Measurements from ENCODE around the gene CORO1A. TPM values are rescaled to one million over a fixed set of nuclear protein-coding genes. Genes with fewer than 3 reads are reported as not detected.
"Not testable (repeated sequence)": the region's sequence is repeated elsewhere in the genome, so short reads cannot be mapped to it uniquely, and the experiment has no call there.

The CORO1A gene
- total RNA-seq, result 1,841 and 1,902 TPM in 2 replicates

DNA sequence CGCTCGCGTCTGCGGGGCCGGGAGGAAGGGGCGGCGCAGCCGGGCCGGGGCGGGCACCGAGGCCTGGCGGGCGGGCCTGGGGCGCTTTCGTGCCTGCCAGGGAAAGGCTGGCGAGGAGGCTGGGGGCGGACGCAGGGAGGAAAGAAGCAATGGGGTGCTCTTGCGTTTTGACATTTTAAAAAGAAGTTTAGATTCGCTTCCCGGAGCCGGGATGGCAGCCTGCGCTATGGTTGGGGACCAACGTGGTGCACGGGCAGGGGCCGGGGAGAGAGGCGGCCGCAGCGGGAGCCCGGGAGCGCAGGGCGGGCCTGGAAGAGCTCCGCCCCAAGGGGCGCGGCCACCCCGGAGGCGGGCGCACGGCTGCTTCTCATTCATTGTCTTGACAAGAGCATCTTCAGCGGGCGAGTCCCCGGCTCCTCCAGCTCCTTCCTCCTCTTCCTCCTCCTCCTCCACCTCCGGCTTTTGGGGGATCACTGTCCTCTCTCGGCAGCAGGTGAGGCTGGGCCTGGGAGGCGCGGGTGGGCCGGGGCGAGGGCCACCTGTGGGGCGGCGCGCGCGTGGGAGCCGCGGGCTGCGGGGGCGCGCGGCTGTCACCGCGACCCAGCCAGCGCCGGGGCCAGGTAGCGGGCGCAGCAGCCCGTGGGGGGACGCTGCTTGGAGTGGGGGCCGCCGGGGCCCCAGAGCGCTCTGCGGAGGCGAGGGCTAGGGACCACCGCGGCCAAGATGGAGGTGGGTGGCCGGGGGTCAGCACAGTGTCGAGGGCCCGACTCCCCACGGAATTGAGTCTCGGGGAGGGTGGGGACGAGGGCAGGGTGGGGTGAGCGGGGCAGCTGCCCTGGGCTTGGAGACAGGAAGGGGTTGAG lies at the start of gene CORO1A:
Gene CORO1A (plus strand): TSS at position 370 of the 863 bp plus-strand sequence. CDS start 1,608 bp downstream, outside the sequence.
- intact Hi-C loops (cut with micrococcal nuclease), result no loop called here

- intact Hi-C loops (cut with micrococcal nuclease), result no loop called here
These were observed 46.3 kb upstream of the CORO1A start for GRCh38 chr16:30136971-30137605.

- intact Hi-C loops (cut with micrococcal nuclease), result no loop called here
These were observed 45.5 kb upstream of the CORO1A start for GRCh38 chr16:30137897-30138296.

GRCh38 chr16:30139583-30140481 lies 43.6 kb upstream of the CORO1A start:
- intact Hi-C loops (cut with micrococcal nuclease), result no loop called here

DNA sequence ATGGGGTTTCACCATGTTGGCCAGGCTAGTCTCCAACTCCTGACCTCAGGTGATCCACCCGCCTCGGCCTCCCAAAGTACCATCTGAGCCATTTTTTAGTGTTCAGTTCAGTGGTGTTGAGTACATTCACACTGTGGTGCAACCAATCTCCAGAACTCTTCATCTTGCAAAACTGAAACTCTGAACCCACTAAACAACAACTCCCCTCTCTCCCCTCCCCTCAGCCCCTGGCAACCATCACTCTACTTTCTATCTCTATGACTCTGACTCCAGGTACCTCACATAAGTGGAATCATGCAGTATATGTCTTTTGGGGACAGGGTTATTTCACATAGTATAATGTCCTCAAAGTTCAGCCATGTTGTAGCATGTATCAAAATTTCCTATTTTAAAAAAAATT lies 41.7 kb upstream of the CORO1A start:
- intact Hi-C loops (cut with micrococcal nuclease), result no loop called here

GRCh38 chr16:30142672-30143346 lies 40.6 kb upstream of the CORO1A start:
- intact Hi-C loops (cut with micrococcal nuclease), result no loop called here

- intact Hi-C loops (cut with micrococcal nuclease), result no loop called here
These were observed 40.1 kb upstream of the CORO1A start for GRCh38 chr16:30143347-30143702.

- intact Hi-C loops (cut with micrococcal nuclease), result no loop called here
These were observed 39.4 kb upstream of the CORO1A start for GRCh38 chr16:30144017-30144416.

DNA sequence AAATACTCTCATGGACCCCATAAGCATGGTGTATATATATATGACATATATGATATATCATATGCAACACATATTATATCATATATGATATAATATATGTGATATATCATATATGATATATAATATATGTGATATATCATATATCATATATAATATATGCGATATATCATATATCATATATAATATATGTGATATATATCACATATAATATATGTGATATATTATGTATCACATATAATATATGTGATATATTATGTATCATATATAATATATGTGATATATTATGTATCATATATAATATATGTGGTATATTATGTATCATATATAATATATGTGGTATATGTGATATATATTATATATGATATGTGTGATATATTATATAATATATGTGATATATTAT lies 38.5 kb upstream of the CORO1A start:
- intact Hi-C loops (cut with micrococcal nuclease), result no loop called here

DNA sequence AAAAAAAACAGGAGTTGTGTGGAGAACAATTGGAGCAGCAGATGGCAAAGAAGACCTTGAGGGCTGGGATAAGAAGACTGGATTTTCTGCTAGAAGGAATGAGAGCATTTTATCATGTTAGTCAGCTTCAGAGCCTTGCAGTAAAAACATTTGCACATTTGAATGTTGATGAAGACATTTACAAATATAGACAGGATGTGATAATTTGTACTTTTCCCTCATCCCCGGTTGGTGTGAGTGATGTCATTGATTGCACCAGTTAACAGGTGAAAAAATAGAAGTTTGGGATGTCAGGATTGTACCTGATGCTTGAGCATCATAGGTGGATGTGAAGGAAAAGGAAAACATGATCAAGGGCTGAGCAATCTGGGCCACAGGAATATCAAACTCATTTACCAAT lies 37.7 kb upstream of the CORO1A start:
- intact Hi-C loops (cut with micrococcal nuclease), result no loop called here

DNA sequence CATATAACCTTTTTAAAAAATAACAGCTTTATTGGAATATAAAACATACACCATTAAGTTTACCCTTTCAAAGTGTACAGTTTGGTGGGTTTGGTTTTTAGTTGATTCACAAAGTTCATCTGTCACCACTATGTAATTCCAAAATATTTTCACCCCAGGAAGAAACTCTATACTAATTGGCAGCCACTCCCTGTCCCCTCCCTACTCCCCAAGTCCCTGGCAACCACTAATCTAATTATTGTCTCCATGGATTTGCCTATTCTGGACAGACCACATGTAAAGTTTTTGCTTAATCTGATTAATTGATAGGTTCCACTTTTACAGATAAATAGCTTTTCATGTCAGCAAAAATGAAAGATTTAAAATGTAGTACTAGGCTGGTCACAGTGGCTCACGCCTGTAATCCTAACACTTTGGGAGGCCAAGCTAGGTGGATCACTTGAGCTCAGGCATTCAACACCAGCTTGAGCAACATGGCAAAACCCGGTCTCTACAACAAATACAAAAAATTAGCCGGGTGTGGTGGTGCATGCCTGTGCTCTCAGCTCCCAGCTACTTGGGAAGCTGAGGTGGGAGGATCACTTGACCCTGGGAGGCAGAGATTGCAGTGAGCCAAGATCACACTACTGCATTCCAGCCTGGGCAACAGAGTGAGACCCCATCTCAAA lies 35.4 kb upstream of the CORO1A start:
- intact Hi-C loops (cut with micrococcal nuclease), result no loop called here

GRCh38 chr16:30149250-30149930 lies 34.0 kb upstream of the CORO1A start:
- intact Hi-C loops (cut with micrococcal nuclease), result no loop called here

DNA sequence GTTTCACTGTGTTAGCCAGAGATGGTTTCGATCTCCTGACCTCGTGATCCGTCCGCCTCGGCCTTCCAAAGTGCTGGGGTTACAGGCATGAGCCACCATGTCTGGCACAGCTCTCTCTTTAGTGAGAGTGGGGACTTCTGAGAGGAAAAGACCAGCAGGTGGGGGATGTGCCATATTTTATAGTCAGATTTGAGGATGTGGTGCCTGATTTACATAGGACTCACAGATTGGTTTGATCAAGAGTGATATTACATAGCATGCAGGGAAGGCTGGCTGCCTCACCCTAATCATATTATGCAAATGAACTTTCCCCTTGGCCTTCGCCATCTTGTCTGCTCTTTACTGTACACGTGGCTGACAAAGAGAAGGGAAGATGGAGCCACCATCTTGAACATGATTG lies 32.3 kb upstream of the CORO1A start:
- intact Hi-C loops (cut with micrococcal nuclease), result no loop called here

- intact Hi-C loops (cut with micrococcal nuclease), result no loop called here
These were observed 30.9 kb upstream of the CORO1A start for GRCh38 chr16:30152517-30152916.

DNA sequence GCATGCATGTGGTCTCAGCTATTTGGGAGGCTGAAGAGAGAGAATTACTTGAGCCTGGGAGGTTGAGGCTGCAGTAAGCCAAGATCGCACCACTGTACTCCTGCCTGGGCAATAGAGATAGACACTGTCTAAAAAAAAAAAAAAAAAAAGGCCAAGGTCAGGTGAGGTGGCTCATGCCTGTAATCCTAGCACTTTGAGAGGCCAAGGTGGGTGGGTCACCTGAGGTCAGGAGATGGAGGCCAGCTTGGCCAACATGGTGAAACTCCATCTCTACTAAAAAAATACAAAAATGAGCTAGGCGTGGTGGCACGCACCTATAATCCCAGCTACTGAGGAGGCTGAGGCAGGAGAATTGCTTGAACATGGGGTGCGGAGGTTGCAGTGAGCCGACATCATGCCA lies 28.2 kb upstream of the CORO1A start:
- intact Hi-C loops (cut with micrococcal nuclease), result no loop called here

GRCh38 chr16:30157214-30157613 lies 26.2 kb upstream of the CORO1A start:
- intact Hi-C loops (cut with micrococcal nuclease), result no loop called here

- intact Hi-C loops (cut with micrococcal nuclease), result no loop called here
These were observed 19.9 kb upstream of the CORO1A start for GRCh38 chr16:30163538-30163937.

GRCh38 chr16:30166202-30166902 lies 17.1 kb upstream of the CORO1A start:
- intact Hi-C loops (cut with micrococcal nuclease), result no loop called here

DNA sequence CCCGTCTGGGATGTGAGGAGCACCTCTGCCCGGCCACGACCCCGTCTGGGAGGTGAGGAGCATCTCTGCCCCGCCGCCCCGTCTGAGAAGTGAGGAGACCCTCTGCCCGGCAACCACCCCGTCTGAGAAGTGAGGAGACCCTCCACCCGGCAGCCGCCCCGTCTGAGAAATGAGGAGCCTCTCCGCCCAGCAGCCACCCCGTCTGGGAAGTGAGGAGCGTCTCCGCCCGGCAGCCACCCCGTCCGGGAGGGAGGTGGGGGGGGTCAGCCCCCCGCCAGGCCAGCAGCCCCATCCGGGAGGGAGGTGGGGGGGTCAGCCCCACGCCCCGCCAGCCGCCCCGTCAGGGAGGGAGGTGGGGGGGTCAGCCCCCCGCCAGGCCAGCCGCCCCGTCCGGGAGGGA lies 14.7 kb upstream of the CORO1A start:
- intact Hi-C loops (cut with micrococcal nuclease), result not testable (repeated sequence)

- intact Hi-C loops (cut with micrococcal nuclease), result not testable (repeated sequence)
These were observed 14.0 kb upstream of the CORO1A start for GRCh38 chr16:30169416-30169815.

Measured in T-helper 2 cell treated with Interferon-gamma antibody and Interleukin-4, amounts not matched to agents 100 ng/mL and 5 ng/mL, for 36 hours (primary cell).